ENCODE measurements around the gene MAMDC4.
"Not testable (repeated sequence)": the region's sequence is repeated elsewhere in the genome, so short reads cannot be mapped to it uniquely, and the experiment has no call there.

The MAMDC4 gene

GRCh38 chr9:136825295-136826187 lies 26.6 kb upstream of the MAMDC4 start:
- DNase-seq, result no peak

GRCh38 chr9:136826188-136826541 lies 26.0 kb upstream of the MAMDC4 start:
- no peak for DNase-seq

DNA sequence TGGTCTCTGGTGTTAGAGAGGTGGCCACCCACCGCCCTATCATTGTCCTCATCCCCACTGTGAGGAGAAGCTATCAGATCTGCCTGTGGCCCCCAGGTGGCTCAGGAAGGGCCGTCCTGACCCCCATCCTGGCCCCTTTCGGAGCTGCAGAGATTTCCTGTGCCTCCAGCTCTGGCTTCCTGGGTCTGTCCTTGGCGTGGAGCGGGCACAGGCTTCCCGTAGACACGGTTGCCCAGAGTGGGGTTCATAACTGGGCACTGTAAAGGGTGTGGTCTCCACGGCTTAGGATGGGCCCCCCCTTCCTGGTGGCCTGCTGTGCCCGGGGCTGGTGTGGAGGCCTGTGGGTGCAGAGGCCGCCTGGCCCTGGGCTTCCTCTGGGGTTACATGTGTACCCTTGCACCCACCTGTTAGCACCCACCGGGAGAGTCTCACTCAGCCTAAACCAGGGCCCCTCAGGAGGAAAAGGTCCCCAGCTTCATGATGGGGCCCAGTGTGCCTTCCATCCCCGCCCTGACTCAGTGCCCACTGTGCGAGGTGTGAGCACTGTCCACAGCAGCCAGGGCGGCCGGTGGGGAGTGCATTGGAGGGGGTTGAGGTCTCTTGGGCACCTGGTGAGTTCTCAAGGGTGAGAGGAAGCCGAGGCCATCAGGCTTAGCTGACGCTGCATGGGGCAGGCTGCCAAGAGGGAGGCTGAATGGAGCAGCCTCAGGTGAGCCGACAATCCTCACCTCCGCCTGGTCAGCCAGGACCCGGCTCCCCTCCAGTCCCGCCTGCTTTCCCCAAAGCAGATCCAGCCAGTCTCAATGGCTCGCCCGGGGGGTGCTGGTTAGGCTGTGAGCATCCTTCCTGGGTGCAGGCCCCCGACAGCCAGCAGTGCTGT lies 25.2 kb upstream of the MAMDC4 start:
- DNase-seq, result no peak

DNA sequence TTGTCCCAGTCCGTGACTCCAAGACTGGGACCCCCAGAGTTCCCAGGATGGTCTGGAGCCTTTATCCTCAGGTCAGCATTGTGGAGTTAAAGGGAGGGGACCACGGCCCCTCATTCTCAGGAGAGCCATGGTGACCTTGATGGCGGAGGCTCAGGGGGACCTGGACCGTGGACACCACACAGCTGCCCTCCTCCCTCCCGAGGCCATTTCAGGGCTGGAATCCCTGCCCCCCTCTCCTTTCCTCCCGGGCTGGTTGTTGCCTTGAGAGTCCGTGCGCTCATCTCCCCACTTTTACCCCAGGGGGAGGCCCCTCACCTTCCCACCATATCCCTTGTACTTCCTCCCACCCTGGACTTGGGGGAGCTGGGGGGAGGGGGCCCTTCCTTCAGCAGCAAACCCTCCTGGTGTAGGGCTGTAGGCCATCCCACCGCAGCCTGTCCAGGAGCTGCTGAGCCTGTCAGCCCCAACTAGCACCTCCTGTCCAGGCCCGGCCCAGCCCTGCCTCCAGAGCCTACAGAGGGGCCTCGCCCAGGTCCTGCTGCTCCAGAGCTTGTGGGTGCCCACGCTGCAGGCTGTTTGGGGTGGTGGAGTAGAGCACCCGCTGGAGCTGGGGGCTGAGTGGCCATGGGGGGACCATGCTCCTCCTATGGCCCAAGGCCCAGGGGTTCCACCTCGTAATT lies 24.2 kb upstream of the MAMDC4 start:
- DNase-seq, result no peak

- no peak for DNase-seq
Observed at GRCh38 chr9:136828474-136829140, 23.5 kb upstream of the MAMDC4 start.

GRCh38 chr9:136829412-136829811 lies 22.7 kb upstream of the MAMDC4 start:
- no peak for DNase-seq

DNA sequence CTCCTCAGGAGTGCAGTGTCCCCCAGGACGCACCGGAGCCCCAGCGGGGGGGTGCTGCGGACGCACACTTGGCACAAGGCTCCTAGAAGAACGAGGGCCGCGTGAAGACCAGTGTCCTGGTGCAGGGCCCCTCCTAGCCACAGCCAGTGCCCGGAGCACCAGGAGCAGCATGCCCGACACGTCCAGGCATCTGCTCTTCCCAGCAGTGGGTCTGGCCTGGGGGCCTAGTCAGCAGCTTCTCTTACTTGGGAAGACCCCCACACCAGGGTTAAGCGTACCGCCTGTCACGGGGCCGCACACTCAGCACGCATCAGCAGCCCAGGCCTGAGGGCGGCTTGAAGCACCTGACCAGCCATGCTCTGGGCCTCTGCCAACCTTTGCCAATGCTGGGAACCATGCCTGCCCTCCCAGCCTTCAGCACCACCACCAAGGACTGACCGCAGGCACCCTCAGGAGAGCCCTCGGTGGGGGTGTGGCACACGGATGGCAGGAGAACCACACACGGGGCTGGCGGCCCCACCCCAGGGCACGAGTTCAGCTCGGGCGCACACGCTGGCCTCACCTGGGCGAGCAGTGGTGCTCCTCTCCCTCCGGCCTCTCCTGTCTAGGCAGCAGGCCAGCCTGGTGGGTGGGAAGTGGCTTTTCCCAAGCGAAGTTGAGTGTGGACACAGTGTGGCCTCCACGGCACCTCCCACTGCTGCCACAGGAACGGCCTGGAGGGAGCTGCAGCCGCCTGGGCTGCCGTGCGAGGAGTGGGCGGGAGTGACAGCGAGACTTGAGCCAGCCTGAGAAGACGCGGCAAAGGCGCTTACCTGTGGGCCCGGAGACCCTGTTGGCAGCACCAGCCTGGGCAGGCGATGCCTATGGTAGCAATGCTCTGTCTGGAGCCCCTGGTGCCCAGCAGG lies 21.9 kb upstream of the MAMDC4 start:
- DNase-seq, result no peak

- DNase-seq, result no peak
Observed at GRCh38 chr9:136831002-136831719, 21.0 kb upstream of the MAMDC4 start.

GRCh38 chr9:136831720-136832104 lies 20.4 kb upstream of the MAMDC4 start:
- DNase-seq, result no peak

- DNase-seq, result no peak
Observed at GRCh38 chr9:136832581-136832980, 19.6 kb upstream of the MAMDC4 start.

- DNase-seq, result not testable (repeated sequence)
Observed at GRCh38 chr9:136833381-136834048, 18.6 kb upstream of the MAMDC4 start.

DNA sequence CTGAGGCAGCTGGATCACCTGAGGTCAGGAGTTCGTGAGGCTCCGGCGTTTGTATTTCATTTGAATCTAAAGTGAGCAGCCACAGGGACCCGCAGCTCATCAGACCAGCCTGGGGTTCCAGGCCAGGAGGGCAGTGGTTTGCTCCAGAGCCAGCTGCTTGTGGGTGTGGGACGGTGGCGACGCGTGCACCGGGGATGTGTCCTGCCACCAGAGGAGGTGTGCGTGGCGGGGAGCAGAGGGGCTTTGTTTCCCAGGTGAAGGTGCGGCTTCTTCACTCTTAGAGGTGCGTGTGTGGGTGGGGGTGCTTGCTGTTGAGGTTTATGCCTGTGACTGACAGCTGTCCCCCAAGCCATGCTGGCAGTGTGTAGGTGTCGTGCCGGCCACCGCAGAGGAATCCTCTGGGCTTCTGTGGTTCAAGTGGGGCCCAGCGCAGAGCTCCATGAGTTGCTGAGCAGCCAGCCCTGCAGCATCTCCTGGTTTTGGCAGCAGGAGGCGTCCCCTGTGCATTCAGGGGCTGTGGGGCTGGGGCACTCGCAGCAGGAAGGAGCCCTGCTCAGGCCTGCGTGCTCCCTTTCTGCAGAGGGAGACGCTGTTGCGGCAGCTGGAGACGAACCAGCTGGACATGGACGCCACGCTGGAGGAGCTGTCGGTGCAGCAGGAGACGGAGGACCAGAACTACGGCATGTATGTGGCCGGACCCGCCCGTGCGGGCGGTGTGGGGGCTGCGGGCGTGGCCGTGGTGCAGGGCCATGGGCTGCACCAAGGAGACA lies 16.8 kb upstream of the MAMDC4 start:
- DNase-seq, result no peak

- no peak for DNase-seq
Observed at GRCh38 chr9:136835932-136836904, 15.9 kb upstream of the MAMDC4 start.

DNA sequence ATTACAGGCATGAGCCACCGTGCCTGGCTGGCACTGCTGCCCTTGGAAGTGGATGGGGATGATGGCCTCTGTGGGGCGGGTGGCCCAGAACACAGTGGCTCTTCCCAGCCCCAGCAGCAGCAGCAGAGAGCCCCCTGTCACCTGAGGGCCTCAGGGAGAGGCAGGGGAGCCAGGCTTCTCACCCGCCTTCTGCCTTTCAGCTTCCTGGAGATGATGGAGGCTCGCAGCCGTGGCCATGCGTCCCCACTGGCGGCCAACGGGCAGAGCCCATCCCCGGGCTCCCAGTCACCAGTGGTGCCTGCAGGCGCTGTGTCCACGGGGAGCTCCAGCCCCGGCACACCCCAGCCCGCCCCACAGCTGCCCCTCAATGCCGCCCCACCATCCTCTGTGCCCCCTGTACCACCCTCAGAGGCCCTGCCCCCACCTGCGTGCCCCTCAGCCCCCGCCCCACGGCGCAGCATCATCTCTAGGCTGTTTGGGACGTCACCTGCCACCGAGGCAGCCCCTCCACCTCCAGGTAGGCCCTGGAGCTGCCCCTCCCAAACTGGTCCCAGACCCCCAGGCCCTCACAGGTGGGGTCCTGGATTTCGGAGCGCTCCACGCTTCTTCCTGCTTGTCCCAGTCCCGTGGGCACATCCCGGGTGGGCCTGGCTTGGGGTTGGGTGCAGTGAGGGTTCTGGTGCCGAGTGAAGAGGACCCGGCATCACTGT lies 14.8 kb upstream of the MAMDC4 start:
- no peak for DNase-seq

- DNase-seq, result not testable (repeated sequence)
Observed at GRCh38 chr9:136837856-136838277, 14.3 kb upstream of the MAMDC4 start.

GRCh38 chr9:136838314-136839228 lies 13.6 kb upstream of the MAMDC4 start:
- no peak for DNase-seq

All from stimulated activated CD4-positive, alpha-beta T cell treated with anti-CD3 and anti-CD28 coated beads, Interleukin-12 subunit alpha, Interleukin-12 subunit beta, amount 100 ng/mL, for 4 hours (primary cell).